ENCODE measurements around the gene HSBP1L1.
A peak's percentile ranks its signal among the peaks of the same experiment; 100 is the strongest.

Gene HSBP1L1

GRCh38 chr18:79963658-79964329 lies 649 bp upstream of the HSBP1L1 start:
- no peak for DNase-seq (ENCODE audit: low read depth)
- no peak for TF ChIP-seq CTCF (IDR thresholded peaks at IDR 0.05; ENCODE audit: low read length, missing control alignments)
- H3K4me3 ChIP-seq (replicated peaks; ENCODE audit: low read depth, low read length) = peak overlapping the region; percentile 67

GRCh38 chr18:79965119-79965902 lies 868 bp downstream of the HSBP1L1 start:
- no peak for TF ChIP-seq CTCF (IDR thresholded peaks at IDR 0.05; ENCODE audit: low read length, missing control alignments)
- DNase-seq (ENCODE audit: low read depth) = peak; percentile 90
- peak overlapping the region; percentile 67 for H3K4me3 ChIP-seq (replicated peaks; ENCODE audit: low read depth, low read length)

GRCh38 chr18:79970419-79971133 lies 6.1 kb downstream of the HSBP1L1 start:
- DNase-seq (ENCODE audit: low read depth) = no peak

GRCh38 chr18:79971211-79971952 lies 6.9 kb downstream of the HSBP1L1 start:
- no peak overlapping the region for H3K4me3 ChIP-seq (replicated peaks; ENCODE audit: low read depth, low read length)
- no peak for DNase-seq (ENCODE audit: low read depth)
- TF ChIP-seq CTCF (IDR thresholded peaks at IDR 0.05; ENCODE audit: low read length, missing control alignments) = no peak

More at GRCh38 chr18:79970419-79971133, 6.1 kb downstream of the HSBP1L1 start:
- H3K4me3 ChIP-seq (replicated peaks; ENCODE audit: low read depth, low read length) = no peak overlapping the region
- no peak for TF ChIP-seq CTCF (IDR thresholded peaks at IDR 0.05; ENCODE audit: low read length, missing control alignments)

- DNase-seq (ENCODE audit: low read depth) = no peak
- H3K4me3 ChIP-seq (replicated peaks; ENCODE audit: low read depth, low read length) = no peak overlapping the region
- no peak for TF ChIP-seq CTCF (IDR thresholded peaks at IDR 0.05; ENCODE audit: low read length, missing control alignments)
Observed at GRCh38 chr18:79971986-79972385, 7.5 kb downstream of the HSBP1L1 start.

- no peak for TF ChIP-seq CTCF (IDR thresholded peaks at IDR 0.05; ENCODE audit: low read length, missing control alignments)
- no peak overlapping the region for H3K4me3 ChIP-seq (replicated peaks; ENCODE audit: low read depth, low read length)
- no peak for DNase-seq (ENCODE audit: low read depth)
Observed at GRCh38 chr18:79972720-79973119, 8.3 kb downstream of the HSBP1L1 start.

Measured in fibroblast of pulmonary artery (primary cell).